Neural progenitor cell (in vitro differentiated cells): ENCODE results near the gene FLCN.

Experiments used
- EZH2phosphoT487 ChIP-seq: fragments of 200-600 bp; sonication (generic); IDR thresholded peaks from 2 replicates; pipeline ENCODE4 v1.6.1; 2017; ENCODE audit warnings: antibody characterized with exemption
- TF ChIP-seq, protein P1 (sequence below): fragments of 200-600 bp; sonication (generic); IDR thresholded peaks from 2 replicates; pipeline ENCODE4 v1.5.1; 2017; ENCODE audit warnings: antibody characterized with exemption, mild to moderate bottlenecking

DNA sequence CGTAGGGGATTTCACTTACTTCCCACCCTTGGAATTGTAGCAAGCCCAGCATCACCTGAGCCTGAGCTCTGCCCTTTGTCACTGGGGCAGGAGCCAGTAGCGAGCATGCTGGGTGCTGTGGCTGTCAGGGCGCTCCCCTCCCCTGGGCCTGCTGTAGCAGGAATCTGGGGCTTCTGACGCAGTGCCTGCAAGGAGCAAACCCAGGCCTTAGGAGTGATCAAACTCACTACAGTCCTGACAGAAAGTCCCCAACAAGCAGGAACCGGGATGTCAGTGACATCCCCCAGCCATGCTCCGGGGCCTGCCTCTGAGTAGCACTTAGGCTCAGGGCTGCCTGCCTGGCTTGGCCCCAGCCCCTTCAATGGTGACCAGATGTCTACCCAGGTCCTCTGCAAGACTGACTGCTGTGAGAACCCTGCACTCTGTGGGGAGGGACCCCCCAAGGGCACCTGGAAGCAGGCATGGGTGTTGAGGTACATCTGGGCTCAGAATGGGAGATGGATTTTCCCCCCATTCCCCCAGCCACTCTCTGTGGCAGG, 54.3 kb downstream of the FLCN start:
- TF ChIP-seq, protein P1, sequence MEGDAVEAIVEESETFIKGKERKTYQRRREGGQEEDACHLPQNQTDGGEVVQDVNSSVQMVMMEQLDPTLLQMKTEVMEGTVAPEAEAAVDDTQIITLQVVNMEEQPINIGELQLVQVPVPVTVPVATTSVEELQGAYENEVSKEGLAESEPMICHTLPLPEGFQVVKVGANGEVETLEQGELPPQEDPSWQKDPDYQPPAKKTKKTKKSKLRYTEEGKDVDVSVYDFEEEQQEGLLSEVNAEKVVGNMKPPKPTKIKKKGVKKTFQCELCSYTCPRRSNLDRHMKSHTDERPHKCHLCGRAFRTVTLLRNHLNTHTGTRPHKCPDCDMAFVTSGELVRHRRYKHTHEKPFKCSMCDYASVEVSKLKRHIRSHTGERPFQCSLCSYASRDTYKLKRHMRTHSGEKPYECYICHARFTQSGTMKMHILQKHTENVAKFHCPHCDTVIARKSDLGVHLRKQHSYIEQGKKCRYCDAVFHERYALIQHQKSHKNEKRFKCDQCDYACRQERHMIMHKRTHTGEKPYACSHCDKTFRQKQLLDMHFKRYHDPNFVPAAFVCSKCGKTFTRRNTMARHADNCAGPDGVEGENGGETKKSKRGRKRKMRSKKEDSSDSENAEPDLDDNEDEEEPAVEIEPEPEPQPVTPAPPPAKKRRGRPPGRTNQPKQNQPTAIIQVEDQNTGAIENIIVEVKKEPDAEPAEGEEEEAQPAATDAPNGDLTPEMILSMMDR = no peak
- no peak for TF ChIP-seq EZH2phosphoT487
